ENCODE results near the gene TBC1D24.

DNA sequence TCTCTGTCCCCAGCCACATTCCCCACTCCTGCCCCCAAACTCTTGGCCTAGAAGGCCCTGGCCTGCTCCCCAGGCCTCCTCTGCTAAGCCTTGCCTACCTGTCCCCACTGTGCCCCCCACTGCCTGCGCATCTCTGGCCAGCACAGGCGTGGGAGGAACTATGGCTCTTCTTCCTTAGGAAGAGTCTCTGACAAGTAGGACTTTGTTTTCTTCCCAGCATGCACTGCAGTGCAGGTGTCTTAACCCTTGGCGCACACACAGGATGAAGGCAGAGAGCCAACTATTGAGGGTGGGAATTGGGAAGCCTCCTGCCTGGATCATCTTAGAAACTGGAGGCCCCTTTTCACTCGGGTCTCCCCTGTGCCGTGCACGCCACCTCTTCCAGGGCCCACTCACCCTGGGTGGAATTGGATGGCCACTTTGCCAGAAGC lies 48.9 kb downstream of the TBC1D24 start:
- TF ChIP-seq, protein P1, sequence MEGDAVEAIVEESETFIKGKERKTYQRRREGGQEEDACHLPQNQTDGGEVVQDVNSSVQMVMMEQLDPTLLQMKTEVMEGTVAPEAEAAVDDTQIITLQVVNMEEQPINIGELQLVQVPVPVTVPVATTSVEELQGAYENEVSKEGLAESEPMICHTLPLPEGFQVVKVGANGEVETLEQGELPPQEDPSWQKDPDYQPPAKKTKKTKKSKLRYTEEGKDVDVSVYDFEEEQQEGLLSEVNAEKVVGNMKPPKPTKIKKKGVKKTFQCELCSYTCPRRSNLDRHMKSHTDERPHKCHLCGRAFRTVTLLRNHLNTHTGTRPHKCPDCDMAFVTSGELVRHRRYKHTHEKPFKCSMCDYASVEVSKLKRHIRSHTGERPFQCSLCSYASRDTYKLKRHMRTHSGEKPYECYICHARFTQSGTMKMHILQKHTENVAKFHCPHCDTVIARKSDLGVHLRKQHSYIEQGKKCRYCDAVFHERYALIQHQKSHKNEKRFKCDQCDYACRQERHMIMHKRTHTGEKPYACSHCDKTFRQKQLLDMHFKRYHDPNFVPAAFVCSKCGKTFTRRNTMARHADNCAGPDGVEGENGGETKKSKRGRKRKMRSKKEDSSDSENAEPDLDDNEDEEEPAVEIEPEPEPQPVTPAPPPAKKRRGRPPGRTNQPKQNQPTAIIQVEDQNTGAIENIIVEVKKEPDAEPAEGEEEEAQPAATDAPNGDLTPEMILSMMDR (conservative IDR thresholded peaks at IDR 0.05; ENCODE audit: low read depth in 2 of 2) = no peak
- TF ChIP-seq, protein P2, sequence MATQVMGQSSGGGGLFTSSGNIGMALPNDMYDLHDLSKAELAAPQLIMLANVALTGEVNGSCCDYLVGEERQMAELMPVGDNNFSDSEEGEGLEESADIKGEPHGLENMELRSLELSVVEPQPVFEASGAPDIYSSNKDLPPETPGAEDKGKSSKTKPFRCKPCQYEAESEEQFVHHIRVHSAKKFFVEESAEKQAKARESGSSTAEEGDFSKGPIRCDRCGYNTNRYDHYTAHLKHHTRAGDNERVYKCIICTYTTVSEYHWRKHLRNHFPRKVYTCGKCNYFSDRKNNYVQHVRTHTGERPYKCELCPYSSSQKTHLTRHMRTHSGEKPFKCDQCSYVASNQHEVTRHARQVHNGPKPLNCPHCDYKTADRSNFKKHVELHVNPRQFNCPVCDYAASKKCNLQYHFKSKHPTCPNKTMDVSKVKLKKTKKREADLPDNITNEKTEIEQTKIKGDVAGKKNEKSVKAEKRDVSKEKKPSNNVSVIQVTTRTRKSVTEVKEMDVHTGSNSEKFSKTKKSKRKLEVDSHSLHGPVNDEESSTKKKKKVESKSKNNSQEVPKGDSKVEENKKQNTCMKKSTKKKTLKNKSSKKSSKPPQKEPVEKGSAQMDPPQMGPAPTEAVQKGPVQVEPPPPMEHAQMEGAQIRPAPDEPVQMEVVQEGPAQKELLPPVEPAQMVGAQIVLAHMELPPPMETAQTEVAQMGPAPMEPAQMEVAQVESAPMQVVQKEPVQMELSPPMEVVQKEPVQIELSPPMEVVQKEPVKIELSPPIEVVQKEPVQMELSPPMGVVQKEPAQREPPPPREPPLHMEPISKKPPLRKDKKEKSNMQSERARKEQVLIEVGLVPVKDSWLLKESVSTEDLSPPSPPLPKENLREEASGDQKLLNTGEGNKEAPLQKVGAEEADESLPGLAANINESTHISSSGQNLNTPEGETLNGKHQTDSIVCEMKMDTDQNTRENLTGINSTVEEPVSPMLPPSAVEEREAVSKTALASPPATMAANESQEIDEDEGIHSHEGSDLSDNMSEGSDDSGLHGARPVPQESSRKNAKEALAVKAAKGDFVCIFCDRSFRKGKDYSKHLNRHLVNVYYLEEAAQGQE (IDR thresholded peaks at IDR 0.05; ENCODE audit: unreplicated experiment) = no peak
- TF ChIP-seq STAT1 (IDR thresholded peaks at IDR 0.05; ENCODE audit: unreplicated experiment) (no peak), POLR2AphosphoS5 (IDR thresholded peaks at IDR 0.05; ENCODE audit: low read depth) (no peak)
